Prostate gland (tissue), 2 donors: ENCODE results near the gene ARL15.
A peak's percentile ranks its signal among the peaks of the same experiment; 100 is the strongest.

ENCODE experiments used
- POLR2A ChIP-seq: fragments of 450-650 bp; IDR thresholded peaks from one replicate; pipeline ENCODE4 v1.6.1; 2016; ENCODE audit warnings: antibody characterized with exemption, mild to moderate bottlenecking
- TF ChIP-seq, protein P1 (sequence below), 4 experiments: fragments of 200-600 bp in 2 of 4; fragments of 450-650 bp in 2 of 4; sonication (generic) in 2 of 4; IDR thresholded peaks; 1 replicate in 3 of 4; 2 replicates in 1 of 4; pipeline ENCODE4 v1.5.1; 2016 to 2019; ENCODE audit warnings: antibody characterized with exemption in 4 of 4, mild to moderate bottlenecking in 2 of 4, moderate library complexity in 2 of 4

DNA sequence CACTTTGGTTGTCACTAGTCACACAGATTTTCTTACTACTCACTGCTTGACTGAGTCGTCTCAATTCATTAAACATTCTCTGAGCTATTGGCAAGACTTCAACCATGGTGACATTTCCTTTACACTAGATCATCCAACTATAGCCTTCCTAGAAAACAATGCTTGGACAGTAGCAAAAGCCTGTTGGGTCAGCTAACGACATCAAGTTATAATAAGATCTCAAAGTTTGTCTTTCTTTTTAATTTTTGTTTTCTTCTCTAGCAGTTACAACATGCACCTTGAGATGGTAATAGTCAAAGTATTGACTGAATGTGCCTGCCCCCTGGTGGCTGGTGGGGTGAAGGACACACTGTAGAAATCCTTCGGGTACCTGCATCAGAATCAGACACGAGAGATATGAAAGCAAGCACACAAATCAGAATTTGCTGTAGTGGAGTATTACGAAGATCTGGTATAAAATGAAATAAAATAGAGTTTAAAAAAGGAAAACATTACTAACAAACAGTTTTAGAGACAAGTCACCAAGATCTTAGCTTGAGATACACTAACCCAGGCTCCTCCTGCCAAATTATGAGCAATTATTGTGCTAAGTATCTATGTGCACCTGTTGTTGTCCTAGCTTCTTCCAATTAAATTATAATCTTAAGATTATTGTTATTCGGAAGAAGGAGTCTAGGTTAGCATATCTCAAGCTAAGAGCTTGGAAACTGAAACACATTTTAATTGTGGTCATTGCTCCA lies 81.2 kb downstream of the ARL15 start:
- no peak for TF ChIP-seq POLR2A
- TF ChIP-seq, protein P1, sequence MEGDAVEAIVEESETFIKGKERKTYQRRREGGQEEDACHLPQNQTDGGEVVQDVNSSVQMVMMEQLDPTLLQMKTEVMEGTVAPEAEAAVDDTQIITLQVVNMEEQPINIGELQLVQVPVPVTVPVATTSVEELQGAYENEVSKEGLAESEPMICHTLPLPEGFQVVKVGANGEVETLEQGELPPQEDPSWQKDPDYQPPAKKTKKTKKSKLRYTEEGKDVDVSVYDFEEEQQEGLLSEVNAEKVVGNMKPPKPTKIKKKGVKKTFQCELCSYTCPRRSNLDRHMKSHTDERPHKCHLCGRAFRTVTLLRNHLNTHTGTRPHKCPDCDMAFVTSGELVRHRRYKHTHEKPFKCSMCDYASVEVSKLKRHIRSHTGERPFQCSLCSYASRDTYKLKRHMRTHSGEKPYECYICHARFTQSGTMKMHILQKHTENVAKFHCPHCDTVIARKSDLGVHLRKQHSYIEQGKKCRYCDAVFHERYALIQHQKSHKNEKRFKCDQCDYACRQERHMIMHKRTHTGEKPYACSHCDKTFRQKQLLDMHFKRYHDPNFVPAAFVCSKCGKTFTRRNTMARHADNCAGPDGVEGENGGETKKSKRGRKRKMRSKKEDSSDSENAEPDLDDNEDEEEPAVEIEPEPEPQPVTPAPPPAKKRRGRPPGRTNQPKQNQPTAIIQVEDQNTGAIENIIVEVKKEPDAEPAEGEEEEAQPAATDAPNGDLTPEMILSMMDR (IDR thresholded peaks at IDR 0.05): peak; percentile 77 to 89 (median 82)
